GM03348 (cell line): ENCODE measurements around the gene PCID2.

Source experiments
- DNase-seq: peaks from one replicate; pipeline ENCODE4 v3.0.0; 2012; ENCODE audit warnings: low spot score

Gene PCID2

GRCh38 chr13:113219256-113219940 lies 10.9 kb upstream of the PCID2 start:
- no peak for DNase-seq

GRCh38 chr13:113218586-113218985 lies 10.1 kb upstream of the PCID2 start:
- DNase-seq, result no peak

- DNase-seq, result peak; percentile 70
Measured at GRCh38 chr13:113216254-113217048, 8.0 kb upstream of the PCID2 start.

- no peak for DNase-seq
Measured at GRCh38 chr13:113211774-113212173, 3.3 kb upstream of the PCID2 start.

GRCh38 chr13:113210833-113211232 lies 2.4 kb upstream of the PCID2 start:
- no peak for DNase-seq

GRCh38 chr13:113209759-113210421 lies 1.4 kb upstream of the PCID2 start:
- peak; percentile 66 for DNase-seq

- DNase-seq, result peak; percentile 96
Measured at GRCh38 chr13:113209336-113209758, 878 bp upstream of the PCID2 start, which contains the start of gene CUL4A. CUL4A (plus strand) TSS chr13:113209613; CDS start chr13:113209628, 15 bp downstream.

- peak; percentile 71 for DNase-seq
Measured at GRCh38 chr13:113207890-113208420, 514 bp downstream of the PCID2 start.

- DNase-seq, result no peak
Measured at GRCh38 chr13:113207460-113207859, 1.0 kb downstream of the PCID2 start.

GRCh38 chr13:113205428-113205931 lies 3.0 kb downstream of the PCID2 start:
- no peak for DNase-seq

- no peak for DNase-seq
Measured at GRCh38 chr13:113204378-113204734, 4.1 kb downstream of the PCID2 start.

- no peak for DNase-seq
Measured at GRCh38 chr13:113203507-113204377, 4.7 kb downstream of the PCID2 start.

- DNase-seq, result no peak
Measured at GRCh38 chr13:113202912-113203311, 5.6 kb downstream of the PCID2 start.

GRCh38 chr13:113201815-113202214 lies 6.7 kb downstream of the PCID2 start:
- DNase-seq, result no peak

GRCh38 chr13:113196970-113197737 lies 11.3 kb downstream of the PCID2 start:
- no peak for DNase-seq

GRCh38 chr13:113195360-113195759 lies 13.1 kb downstream of the PCID2 start:
- no peak for DNase-seq

GRCh38 chr13:113192902-113193301 lies 15.6 kb downstream of the PCID2 start:
- peak; percentile 48 for DNase-seq

GRCh38 chr13:113192279-113192678 lies 16.2 kb downstream of the PCID2 start:
- no peak for DNase-seq

GRCh38 chr13:113190181-113190580 lies 18.3 kb downstream of the PCID2 start:
- no peak for DNase-seq

- DNase-seq, result no peak
Measured at GRCh38 chr13:113187883-113188665, 20.4 kb downstream of the PCID2 start.
